Gastroesophageal sphincter (tissue), 3 donors: Measurements from ENCODE around the gene EIF5B.

Experiments used
- CTCF ChIP-seq, 4 experiments: fragments of 200-600 bp in 2 of 4; fragments of 450-650 bp in 2 of 4; sonication (generic) in 1 of 4; IDR thresholded peaks; one replicate each; pipeline ENCODE4 v1.5.1; 2017 to 2019; ENCODE audit warnings: antibody characterized with exemption in 4 of 4, mild to moderate bottlenecking in 2 of 4, moderate library complexity in 2 of 4
- POLR2A ChIP-seq, 2 donors: fragments of 450-650 bp; IDR thresholded peaks; one replicate each; pipeline ENCODE4 v1.6.1; 2017; ENCODE audit warnings: antibody characterized with exemption in 2 of 2, mild to moderate bottlenecking in 2 of 2, moderate library complexity in 1 of 2

- no peak for TF ChIP-seq CTCF (IDR thresholded peaks at IDR 0.05)
- no peak for TF ChIP-seq POLR2A (IDR thresholded peaks at IDR 0.05)
These were observed 431 bp upstream of the EIF5B start for GRCh38 chr2:99336804-99337112.
